HEK293T (cell line): Measurements from ENCODE around the gene TMEM131L.

ENCODE experiments used
- ARNT ChIP-seq: fragments of 450-650 bp; IDR thresholded peaks from 2 replicates; pipeline ENCODE4 v1.6.1; 2017; ENCODE audit warnings: mild to moderate bottlenecking
- BHLHE40 ChIP-seq: fragments of 450-650 bp; IDR thresholded peaks from 2 replicates; pipeline ENCODE4 v1.6.1; 2016; ENCODE audit warnings: mild to moderate bottlenecking, moderate library complexity, borderline replicate concordance
- ELF4 ChIP-seq: fragments of 450-650 bp; IDR thresholded peaks from 2 replicates; pipeline ENCODE4 v1.6.1; 2017; ENCODE audit warnings: antibody characterized with exemption
- FOXA1 ChIP-seq: fragments of 450-650 bp; IDR thresholded peaks from 2 replicates; pipeline ENCODE4 v1.6.1; 2016; ENCODE audit warnings: mild to moderate bottlenecking
- FOXM1 ChIP-seq: fragments of 450-650 bp; IDR thresholded peaks from 2 replicates; pipeline ENCODE4 v1.6.1; 2017; ENCODE audit warnings: mild to moderate bottlenecking, borderline replicate concordance
- L3MBTL2 ChIP-seq: fragments of 450-650 bp; conservative IDR thresholded peaks from 2 replicates; pipeline ENCODE4 v1.6.1; 2016; ENCODE audit warnings: mild to moderate bottlenecking
- LEF1 ChIP-seq: fragments of 450-650 bp; IDR thresholded peaks from 2 replicates; pipeline ENCODE4 v1.6.1; 2017; ENCODE audit warnings: mild to moderate bottlenecking, borderline replicate concordance
- NFRKB ChIP-seq: fragments of 450-650 bp; IDR thresholded peaks from 2 replicates; pipeline ENCODE4 v1.6.1; 2016; ENCODE audit warnings: mild to moderate bottlenecking, moderate library complexity
- SP1 ChIP-seq: fragments of 450-650 bp; IDR thresholded peaks from 2 replicates; pipeline ENCODE4 v1.6.1; 2017
- SUZ12 ChIP-seq: fragments of 450-650 bp; IDR thresholded peaks from 2 replicates; pipeline ENCODE4 v1.6.1; 2016; ENCODE audit warnings: mild to moderate bottlenecking
- TARDBP ChIP-seq: fragments of 450-650 bp; IDR thresholded peaks from 2 replicates; pipeline ENCODE4 v1.6.1; 2016
- TF ChIP-seq, protein P1 (sequence below): fragments of 450-650 bp; IDR thresholded peaks from 2 replicates; pipeline ENCODE4 v1.6.1; 2016

- TF ChIP-seq FOXA1, result no peak
- TF ChIP-seq LEF1, result no peak
- TF ChIP-seq FOXM1, result no peak
- no peak for TF ChIP-seq ARNT
- TF ChIP-seq L3MBTL2, result no peak
- no peak for TF ChIP-seq BHLHE40
- TF ChIP-seq SP1, result no peak
- TF ChIP-seq, protein P1, sequence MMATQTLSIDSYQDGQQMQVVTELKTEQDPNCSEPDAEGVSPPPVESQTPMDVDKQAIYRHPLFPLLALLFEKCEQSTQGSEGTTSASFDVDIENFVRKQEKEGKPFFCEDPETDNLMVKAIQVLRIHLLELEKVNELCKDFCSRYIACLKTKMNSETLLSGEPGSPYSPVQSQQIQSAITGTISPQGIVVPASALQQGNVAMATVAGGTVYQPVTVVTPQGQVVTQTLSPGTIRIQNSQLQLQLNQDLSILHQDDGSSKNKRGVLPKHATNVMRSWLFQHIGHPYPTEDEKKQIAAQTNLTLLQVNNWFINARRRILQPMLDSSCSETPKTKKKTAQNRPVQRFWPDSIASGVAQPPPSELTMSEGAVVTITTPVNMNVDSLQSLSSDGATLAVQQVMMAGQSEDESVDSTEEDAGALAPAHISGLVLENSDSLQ, result no peak
- TF ChIP-seq SUZ12, result no peak
- no peak for TF ChIP-seq TARDBP
- no peak for TF ChIP-seq ELF4
- no peak for TF ChIP-seq NFRKB
Measured at GRCh38 chr4:153439831-153440230, 26.3 kb upstream of the TMEM131L start.
